OCI-LY1 (cell line): ENCODE measurements around the gene CASQ2.

ENCODE experiments used
- EZH2 ChIP-seq: fragments of 200-600 bp; sonication (generic), shearing (Covaris generic); IDR thresholded peaks from 2 replicates; pipeline ENCODE4 v1.8.0; 2017; ENCODE audit warnings: borderline replicate concordance, mixed run types, mild to moderate bottlenecking, antibody characterized with exemption, low read length, moderate library complexity, mixed read lengths
- TF ChIP-seq, protein P1 (sequence below): fragments of 200-600 bp; sonication (generic), shearing (Covaris generic); IDR thresholded peaks from 2 replicates; pipeline ENCODE4 v1.5.1; 2017; ENCODE audit warnings: mild to moderate bottlenecking, antibody characterized with exemption, low read length, moderate library complexity, mixed read lengths

DNA sequence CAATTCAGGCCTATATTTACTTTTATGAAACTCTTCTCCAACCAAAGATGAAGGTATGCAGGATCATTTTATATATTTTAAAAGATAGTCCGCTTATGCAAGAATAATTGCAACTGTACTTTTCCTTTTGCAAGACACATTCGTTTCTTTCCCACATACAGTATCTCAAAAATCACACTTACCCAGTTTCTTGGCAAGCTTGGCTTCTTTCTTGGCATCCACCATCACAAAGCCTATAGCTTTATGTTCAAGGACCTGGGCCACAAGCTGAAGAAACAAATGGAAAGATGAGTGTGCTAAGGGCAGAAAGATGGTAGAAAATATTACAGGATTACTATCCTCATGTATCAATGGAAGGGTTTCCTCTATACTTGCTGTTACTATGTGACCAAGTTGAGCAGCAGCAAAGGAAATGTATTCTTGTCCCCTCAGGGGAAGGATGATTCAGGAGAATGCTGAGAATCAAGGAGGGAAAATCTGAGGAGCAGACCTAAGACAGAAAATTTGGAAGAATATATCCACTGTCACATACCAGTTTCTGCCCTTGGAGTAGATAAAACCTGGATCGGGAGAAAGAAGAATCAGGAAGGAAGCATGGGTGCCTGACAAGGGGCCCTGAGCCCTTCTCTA, 23.8 kb downstream of the CASQ2 start:
- TF ChIP-seq, protein P1, sequence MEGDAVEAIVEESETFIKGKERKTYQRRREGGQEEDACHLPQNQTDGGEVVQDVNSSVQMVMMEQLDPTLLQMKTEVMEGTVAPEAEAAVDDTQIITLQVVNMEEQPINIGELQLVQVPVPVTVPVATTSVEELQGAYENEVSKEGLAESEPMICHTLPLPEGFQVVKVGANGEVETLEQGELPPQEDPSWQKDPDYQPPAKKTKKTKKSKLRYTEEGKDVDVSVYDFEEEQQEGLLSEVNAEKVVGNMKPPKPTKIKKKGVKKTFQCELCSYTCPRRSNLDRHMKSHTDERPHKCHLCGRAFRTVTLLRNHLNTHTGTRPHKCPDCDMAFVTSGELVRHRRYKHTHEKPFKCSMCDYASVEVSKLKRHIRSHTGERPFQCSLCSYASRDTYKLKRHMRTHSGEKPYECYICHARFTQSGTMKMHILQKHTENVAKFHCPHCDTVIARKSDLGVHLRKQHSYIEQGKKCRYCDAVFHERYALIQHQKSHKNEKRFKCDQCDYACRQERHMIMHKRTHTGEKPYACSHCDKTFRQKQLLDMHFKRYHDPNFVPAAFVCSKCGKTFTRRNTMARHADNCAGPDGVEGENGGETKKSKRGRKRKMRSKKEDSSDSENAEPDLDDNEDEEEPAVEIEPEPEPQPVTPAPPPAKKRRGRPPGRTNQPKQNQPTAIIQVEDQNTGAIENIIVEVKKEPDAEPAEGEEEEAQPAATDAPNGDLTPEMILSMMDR, result no peak
- TF ChIP-seq EZH2, result no peak
